GM19099 (cell line): Measurements from ENCODE around the gene ATF6.

Experiments used
- POLR2A ChIP-seq: IDR thresholded peaks from 3 replicates; pipeline ENCODE4 v1.6.1; 2011; ENCODE audit warnings: low read depth; ENCODE audit not compliant: insufficient read length; ENCODE audit errors: extremely low read depth

Gene ATF6

DNA sequence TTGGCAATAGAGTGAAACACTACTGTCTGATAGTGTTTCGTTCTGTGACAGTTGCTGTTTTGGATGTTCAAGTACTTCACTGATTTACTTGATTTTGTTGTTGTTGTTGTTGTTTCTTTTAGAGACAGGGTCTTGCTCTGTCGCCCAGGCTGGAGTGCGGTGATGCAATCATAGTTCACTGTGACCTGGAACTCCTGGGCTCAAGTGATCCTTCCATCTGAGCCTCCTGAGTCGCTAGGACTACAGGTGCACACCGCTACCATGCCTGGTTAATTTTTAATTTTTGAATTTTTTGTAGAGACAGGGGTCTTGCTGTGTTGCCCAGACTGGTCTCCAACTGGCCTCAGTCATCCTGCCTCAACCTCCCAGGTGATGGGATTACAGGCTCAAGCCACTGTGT is 2.3 kb downstream of the ATF6 start:
- TF ChIP-seq POLR2A: no peak

DNA sequence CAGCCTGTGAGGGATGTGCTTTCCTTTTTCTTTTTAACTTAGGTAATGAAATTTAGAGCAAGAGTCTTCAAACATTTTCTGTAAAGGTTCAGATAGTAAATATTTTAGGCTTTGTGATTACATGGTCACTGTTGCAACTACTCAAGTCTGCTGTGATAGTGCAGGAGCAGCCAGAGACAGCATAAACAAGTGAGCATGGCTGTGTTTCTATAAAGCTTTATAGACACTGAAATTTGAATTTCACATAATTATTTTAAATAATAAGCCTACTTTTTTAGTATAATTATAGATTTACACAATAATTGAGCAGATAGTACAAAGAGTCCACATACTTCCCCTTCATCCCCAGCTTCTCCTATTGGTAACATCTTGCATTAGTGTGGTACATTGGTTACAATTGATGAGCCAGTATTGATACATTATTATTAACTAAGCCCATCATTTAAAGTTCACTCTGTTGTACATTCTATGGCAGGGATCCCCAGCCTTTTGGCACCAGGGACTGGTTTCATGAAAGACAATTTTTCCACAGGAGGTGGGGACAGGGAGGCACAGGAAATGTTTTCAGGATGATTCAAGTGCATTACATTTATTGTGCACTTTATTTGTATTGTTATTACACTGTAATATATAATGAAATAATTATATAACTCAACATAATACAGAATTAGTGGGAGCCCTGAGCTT is 3.0 kb downstream of the ATF6 start:
- TF ChIP-seq POLR2A: no peak

DNA sequence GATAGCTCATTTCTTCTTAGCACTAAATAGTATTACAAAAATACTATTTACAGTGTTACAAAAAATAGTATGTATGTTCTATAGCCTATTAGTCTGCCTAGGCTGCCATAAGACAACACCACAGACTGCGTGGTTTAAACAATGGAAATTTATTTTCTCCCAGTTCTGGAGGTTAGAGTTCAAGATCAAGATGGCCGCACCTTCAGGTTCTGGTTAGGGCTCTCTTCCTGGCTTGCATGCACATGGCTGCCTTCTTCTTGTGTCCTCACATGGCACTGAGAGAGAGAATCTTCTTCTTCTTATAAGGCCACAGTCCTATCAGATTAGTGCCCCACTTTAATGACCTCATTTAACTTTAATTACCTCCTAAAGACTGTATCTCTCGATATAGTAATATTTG is 4.1 kb downstream of the ATF6 start:
- no peak for TF ChIP-seq POLR2A

DNA sequence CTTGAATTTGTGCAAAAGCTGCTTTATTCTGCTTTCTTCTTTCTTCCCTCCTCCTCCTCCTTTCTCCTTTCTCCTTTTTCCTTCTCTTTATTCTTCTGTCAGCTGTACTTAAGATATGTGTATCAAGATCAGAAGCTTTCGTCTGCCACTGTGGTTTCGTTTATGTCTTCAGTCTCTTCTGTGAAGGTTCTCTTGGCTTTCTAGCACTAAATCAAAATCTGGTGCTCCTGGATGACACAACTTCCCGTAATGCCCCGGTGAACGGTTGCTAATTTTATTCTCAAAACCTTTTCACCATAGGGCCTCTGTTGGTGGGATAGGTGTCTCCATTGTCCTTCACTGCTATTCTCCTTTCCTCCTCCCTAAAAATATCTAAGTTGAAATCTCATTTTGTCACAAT is 5.0 kb downstream of the ATF6 start:
- TF ChIP-seq POLR2A: no peak

DNA sequence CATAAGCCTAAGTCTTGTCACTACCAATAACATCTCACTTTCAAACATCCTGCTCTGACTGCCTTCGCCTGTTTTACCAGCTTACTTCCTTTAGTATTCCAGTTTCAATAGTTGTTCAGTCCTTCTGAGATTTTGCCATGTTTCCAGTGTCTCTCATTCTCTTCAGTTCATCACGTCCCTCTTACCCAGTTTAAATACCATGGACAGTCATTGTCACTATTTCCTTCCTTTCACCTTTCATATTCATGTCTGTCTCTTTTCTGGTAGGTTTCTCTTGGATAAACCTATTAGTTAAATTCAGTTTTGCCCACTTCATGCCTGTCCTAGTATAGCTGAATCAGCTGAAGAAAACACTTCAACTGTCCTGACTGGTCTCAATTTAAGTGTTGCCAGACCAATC is 5.9 kb downstream of the ATF6 start:
- no peak for TF ChIP-seq POLR2A

DNA sequence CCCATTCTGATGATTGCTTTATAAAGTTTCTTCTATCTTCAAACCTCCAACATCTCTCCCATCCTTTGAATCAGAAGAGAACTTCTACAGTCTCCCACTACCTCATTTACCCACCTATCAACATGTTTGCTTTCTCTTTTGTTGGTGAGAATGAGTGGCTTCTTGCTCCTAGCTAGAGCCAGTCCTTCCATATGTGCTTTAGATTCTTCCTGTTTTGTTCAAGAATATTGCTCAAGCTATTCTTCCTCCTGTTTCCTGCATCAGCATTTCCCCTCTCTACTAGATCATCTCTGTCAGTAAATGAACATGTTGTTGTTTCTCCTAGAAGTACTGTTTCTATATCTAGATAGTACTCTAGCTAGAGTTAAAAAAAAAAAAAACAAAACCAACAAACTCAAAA is 6.3 kb downstream of the ATF6 start:
- TF ChIP-seq POLR2A: no peak

DNA sequence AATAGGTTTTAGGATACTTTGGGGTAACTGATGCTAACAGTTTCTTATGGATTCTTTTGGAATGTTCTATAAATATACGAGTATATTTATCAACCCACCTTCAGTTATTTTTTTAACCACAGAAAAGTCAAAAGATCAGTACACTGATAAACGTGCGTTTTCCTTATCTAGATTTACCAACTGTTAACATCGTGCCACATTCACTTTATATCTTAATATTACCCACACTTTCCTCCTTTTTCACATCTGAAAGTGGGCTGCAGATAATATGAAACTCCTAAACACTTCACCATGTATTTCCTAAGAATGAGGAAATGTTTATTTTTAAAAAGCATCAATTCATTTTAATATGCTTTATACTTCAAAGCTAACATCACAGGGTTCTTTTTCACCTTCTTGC is 7.7 kb downstream of the ATF6 start:
- TF ChIP-seq POLR2A: no peak

DNA sequence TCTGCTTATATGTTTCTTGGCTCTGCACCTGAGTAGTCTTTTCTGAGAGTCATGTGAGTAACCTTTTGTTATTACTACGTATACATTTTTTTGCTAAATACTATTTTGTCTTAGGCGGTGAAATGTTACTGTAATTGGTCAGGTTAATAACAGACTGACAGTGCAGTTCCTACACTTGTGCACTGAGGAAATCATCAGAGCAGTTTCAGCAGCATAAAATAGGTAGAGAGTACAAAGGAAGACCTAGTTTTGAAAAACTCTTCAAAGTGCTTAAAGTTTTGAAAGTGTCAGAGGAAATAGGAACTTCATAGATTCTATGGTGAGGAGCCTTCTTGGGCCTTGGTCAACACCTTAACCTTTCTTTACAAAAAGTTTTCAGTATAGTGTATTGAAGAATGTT is 11.1 kb downstream of the ATF6 start:
- TF ChIP-seq POLR2A: no peak

DNA sequence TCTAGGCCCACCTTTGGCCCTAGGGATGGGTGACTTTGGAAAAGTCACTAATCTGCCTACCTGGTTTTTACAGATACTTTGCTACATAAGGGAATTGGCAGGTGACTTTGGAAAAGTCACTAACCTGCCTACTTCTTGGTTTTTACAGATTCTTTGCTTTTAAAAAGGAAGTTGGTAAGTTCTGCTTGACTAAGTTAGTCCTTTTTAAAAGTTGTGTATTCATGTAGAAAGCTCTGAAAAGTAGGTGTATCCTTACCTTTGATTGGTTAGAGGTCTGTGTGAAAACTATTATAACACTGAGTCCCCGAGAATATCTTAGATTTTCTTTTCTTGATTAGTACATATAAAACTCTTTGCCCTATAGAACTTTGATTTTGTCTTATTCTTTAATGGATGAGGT is 12.4 kb downstream of the ATF6 start:
- no peak for TF ChIP-seq POLR2A

DNA sequence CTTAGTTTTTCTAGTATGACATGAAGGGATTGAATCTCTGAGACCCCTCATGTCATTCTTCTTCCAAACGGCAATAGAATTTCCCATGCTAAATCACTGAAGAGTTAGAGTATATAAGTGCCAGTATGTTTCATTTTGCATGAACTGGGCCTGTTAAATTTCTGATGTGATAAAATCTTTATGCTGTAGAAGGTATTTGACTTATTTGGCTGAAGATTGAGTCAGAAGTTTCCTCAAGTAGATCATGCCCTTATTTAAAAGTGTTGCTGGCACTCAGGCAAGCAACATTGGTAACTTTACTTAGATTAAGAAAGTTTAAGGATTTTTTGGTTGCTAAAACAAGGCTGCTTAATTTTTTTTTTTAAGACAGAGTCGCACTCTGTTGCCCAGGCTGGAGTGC is 13.3 kb downstream of the ATF6 start:
- no peak for TF ChIP-seq POLR2A

DNA sequence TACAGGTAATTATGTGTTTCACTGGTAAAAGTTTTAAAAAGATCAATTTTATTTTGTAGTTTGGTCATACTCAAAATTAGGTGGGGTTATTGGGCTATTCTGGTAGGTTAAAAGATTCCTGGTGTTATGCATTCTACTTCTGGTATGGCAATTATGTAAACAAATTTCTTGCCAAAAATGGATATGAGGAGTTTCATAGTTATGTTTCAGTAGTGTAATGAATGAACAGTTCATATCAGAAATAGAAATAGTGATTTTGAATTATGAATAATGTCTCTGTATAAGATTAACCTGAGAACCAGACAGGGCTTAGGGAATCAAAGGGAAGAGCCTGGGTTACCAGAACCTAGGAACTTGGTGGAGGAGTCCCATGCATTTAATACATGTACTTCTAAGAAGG is 15.9 kb downstream of the ATF6 start:
- no peak for TF ChIP-seq POLR2A

DNA sequence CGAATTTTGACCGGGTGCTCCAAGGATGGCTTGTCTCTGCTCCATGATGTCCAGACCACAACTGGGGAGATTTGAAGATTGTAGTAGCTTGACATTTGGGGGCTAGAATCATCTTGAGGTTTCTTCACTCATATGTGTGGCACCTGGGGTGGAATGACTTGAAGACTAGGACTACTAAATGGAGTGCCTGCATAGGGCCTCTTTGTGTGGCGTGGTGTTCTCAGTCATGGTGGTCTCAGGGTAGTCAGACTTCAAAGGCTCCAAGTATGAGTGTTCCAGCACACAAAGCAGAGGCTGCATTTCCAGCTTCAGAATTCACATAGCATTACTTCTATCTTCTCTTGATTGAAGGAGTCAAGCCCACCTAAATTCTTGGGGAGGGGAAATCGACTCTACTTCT is 16.8 kb downstream of the ATF6 start:
- no peak for TF ChIP-seq POLR2A

DNA sequence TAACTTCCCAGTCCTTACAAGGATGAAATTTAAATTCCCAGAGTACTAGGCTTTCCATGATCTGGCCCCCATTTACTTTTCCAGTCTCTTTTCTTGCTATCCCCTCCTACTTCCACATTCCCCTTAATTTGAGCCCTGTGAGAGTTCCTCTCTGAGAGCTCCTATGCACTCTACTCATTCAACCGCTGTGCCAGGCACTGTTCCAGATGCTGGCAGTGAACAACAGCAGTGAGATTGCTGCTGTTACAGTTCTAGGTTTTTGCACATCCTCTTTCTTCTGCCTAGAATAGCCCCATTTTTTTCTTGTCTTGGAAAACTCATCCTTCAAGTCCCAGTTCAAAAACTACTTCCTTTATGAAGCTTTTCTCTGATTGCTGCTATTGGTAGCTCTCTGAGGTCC is 18.8 kb downstream of the ATF6 start:
- no peak for TF ChIP-seq POLR2A

DNA sequence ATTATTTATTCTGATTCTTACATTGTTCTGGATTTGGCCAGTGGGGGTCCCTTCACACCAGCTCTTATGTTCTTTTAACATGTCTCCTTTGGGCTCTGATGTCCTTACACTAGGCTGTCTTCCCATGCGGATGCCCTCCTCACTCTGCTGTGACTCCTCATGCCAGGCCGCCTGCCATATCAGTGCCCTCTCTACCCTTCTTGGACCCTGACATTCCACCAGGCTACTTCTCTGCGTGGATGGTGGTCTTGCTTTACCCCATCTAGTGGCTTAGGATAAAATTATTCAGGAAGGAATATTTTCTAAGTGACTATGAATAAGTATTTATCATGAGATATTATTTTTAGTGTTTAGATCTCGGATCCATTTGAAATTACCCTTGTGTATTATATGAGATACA is 21.2 kb downstream of the ATF6 start:
- TF ChIP-seq POLR2A: no peak

DNA sequence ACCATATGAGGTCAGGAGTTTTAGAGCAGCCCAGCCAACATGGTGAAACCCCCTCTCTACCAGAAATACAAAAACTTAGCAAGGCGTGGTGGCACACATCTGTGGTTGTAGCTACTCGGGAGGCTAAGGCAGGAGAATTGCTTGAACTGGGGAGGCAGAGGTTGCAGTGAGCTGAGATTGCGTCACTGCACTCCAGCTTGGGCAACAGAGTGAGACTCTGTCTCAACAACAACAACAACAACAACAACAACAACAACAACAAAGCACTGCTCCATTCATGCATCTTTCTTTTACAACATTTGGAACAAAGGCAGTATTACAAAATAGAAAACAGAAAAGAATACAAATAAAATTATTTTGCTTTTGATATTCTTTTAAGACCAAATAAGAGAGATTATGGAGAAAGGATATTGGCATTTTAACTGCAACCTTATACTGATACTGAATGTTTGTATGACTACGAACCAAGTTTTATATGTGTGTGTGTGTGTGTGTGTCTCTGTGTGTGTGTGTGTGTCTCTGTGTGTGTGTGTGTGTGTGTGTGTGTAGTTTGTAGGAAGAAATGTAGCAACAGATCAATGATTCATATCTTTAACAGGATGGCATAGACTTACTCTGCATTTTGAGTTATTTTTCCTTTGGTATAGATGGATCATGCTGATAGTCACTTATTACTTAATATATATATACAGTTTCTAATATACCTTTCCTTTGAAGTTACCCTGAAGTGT is 24.6 kb downstream of the ATF6 start:
- TF ChIP-seq POLR2A: no peak

DNA sequence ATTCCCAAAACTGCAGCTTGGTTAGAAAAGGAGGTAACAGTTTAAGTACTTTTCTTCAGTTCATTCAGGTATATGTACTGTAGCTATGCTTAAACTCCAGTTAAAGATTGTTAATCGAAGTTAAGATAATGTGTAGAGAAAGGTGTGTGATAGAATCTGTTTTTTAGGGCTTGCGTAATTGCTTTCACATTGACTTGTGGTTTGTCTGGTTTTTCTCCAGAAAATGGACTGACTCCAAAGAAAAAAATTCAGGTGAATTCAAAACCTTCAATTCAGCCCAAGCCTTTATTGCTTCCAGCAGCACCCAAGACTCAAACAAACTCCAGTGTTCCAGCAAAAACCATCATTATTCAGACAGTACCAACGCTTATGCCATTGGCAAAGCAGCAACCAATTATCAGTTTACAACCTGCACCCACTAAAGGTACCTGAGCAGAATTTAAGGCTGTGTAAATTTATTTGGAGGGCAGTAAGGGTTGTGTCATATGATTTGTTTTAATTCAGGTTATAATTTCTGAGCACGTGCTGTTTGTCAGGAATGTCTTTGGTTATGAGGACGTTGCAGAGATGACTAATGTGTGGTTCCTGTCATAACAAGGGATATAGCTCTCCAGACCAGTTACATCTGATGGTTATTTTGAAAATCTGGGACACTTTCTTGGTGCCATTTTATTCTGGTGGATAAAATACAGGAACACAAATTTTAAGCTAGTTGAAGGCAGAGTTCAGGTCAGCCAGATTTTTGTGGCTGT is 26.0 kb downstream of the ATF6 start:
- TF ChIP-seq POLR2A: no peak

DNA sequence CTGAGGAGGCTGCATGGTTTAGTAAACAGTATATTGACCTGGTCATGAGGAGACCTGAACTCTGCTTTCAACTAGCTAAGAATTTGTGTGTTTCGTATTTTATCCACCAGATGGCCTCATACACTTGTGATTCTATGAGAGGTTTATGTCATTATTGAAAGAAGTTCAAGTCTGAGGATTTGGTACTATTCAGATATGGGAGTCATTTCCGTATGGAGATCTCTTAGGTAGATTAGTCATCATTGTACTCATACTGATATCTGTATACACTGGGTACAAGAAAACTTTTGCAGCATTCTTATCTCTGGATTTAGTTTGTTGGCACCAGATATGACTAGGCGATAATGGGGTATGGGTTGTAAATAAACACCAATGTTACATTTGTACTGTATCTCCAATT is 26.6 kb downstream of the ATF6 start:
- no peak for TF ChIP-seq POLR2A

DNA sequence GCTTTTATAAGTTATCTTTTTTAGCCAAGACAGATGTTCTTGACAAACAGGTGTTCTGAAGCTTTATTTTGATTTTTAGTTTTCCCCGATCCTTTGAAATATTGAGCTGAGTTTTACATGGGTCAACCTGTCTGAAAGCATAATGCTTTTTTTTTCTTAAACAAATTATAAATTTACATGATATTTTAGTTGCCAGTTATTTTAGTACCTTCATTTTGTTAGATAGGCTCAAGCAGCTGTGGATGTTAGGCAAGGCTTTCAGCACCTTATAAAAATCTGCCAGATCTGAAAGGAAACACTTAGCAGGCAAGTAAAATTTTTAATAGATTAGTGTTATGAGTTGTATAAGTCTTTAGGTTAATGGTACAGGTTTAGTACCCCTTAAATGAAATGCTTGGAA is 33.7 kb downstream of the ATF6 start:
- no peak for TF ChIP-seq POLR2A
